Measurements from ENCODE around the gene LIMS2.

The LIMS2 gene

GRCh38 chr2:127675331-127676261, at the start of gene LIMS2:
LIMS2 (minus strand) TSS chr2:127675530; CDS start chr2:127675024, 506 bp downstream.
- DNase-seq (ENCODE audit: low read depth) = no peak

DNA sequence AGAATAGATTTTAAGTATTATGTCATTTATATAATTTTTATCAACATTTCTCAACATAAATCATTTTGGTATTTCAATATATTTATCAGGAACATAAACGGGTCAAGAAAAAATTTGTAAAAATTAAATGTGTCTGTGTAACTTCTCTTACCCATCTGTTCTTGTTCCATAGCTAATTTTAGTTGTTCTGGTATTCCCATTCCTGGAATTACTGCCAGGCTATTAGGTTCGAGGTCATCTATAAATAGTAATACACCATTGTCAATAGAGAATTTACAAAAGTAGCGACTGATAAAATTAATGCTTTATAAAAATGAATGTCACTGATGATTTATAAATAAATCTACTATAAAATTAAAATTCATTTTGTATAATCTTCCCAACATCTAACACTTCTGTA, 47.5 kb upstream of the LIMS2 start:
- DNase-seq (ENCODE audit: low read depth) = no peak

GRCh38 chr2:127721978-127722355, 46.6 kb upstream of the LIMS2 start:
- no peak for DNase-seq (ENCODE audit: low read depth)

DNA sequence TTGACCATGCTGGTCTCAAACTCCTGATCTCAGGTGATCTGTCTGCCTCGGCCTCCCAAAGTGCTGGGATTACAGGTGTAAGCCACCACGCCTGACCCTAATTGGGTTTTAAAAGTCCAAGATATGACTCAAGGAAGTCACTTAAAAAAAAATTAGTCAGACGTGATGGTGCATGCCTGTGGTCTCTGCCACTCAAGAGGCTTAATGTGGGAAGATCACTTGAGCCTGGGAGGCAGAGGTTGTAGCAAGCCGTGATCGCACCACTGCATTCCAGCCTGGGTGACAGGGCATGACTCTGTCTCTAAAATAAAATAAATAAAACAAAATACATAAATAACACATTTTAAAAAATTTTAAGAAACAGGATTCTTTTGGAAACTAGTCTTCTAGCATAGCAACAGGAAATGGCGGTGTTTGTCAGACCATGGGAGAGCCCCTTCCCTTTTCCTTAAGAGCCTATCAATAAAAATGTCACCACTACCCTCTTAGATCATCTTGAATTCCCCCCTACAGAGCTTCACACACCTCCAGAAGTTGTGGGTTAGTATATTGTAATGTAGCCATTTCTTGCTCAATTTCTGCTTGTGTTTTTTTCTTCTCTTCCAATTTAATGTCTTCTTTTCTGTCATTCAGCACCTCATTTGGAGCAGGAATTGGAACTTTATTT, 46.1 kb upstream of the LIMS2 start:
- DNase-seq (ENCODE audit: low read depth) = no peak

GRCh38 chr2:127719301-127720218, 44.2 kb upstream of the LIMS2 start:
- DNase-seq (ENCODE audit: low read depth) = no peak

DNA sequence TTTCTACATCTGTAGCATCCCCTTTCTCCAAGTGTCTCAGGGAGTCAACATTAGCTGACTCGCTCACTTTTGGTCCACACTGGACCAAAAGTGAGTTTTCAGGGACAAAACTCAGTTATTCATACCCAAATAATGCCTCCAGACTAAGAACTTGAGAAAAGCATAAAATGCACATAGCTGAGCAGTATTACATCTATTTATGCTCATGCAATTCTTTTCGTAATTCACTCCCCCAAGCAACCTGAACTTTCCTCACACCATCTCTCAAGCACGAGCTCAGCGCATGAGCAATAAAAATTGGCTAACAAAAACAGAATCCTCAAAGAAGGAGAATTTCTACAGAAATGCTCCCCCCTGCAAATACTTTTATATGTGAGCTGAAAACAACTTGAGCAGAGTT, 42.9 kb upstream of the LIMS2 start:
- no peak for DNase-seq (ENCODE audit: low read depth)

GRCh38 chr2:127715778-127716449, 40.6 kb upstream of the LIMS2 start:
- no peak for DNase-seq (ENCODE audit: low read depth)

- no peak for DNase-seq (ENCODE audit: low read depth)
These were observed 38.2 kb upstream of the LIMS2 start for GRCh38 chr2:127713562-127713961.

- no peak for DNase-seq (ENCODE audit: low read depth)
These were observed 37.7 kb upstream of the LIMS2 start for GRCh38 chr2:127712999-127713398.

GRCh38 chr2:127709336-127709735, 34.0 kb upstream of the LIMS2 start:
- no peak for DNase-seq (ENCODE audit: low read depth)

DNA sequence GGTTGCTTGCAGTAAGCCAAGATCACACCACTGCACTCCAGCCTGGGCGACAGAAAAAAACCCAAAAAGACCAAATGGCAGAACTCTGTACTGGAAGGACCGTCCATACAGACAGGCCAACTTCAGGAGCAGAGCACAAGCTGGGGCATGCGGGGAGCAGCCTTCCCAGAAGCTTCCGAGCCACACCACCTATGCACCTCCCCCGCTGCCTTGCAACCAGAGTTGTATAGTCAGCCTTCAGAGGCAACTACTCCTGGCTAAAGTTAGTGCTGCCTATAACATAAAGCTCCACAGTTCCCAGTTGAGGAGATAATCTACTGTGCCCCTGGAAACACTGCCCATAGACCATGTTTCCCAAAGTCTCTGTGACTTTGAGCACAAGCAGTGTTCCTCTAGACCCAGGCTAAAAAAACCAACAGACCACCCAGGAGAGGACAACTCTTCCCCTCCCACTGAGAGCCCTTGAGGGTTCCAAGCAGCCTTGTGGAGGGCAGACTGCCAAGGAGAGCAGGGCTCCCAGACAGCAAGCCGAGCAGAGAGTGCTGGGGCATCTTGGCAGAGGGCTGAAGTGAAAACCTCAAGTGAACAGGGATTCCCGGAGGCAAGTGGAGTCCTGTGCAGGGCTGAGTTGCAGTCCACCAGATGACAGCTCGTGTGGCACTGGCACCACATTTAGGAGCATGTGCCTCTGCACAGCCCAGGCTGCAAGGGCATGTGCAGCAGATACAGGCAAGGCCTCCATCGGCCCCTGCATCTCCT, 32.7 kb upstream of the LIMS2 start:
- no peak for DNase-seq (ENCODE audit: low read depth)

GRCh38 chr2:127706215-127706990, 31.1 kb upstream of the LIMS2 start:
- no peak for DNase-seq (ENCODE audit: low read depth)

DNA sequence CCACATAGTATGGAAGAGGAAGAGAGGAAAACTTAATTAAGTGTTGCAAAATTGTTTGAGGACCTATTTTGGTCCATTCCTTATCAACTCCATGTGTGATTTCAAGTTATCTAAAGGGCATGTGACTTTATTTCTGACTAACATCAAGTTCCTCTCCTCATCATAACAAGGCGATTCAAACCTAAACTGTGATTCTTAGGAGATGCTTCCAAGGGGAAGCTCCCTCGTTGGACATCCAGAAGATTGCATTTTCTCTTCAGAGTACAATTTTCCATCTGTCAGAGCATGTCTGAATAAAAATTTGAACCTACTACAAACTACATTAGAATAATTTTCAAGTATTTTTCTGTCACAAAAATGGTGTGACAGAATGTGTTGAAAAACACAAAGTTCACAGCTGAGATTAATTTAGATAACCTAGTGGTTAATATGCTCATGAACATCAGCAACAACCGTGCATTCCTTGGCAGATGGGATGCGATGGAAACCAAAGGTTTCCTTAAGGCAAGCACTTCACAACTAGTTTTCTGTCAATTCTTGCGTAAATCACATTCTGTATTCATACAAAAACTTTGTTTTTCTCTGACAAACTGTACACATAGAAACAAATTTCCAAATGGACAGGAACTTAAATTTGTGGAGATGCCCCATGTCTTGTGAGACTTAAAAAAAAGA, 30.2 kb upstream of the LIMS2 start:
- no peak for DNase-seq (ENCODE audit: low read depth)

DNA sequence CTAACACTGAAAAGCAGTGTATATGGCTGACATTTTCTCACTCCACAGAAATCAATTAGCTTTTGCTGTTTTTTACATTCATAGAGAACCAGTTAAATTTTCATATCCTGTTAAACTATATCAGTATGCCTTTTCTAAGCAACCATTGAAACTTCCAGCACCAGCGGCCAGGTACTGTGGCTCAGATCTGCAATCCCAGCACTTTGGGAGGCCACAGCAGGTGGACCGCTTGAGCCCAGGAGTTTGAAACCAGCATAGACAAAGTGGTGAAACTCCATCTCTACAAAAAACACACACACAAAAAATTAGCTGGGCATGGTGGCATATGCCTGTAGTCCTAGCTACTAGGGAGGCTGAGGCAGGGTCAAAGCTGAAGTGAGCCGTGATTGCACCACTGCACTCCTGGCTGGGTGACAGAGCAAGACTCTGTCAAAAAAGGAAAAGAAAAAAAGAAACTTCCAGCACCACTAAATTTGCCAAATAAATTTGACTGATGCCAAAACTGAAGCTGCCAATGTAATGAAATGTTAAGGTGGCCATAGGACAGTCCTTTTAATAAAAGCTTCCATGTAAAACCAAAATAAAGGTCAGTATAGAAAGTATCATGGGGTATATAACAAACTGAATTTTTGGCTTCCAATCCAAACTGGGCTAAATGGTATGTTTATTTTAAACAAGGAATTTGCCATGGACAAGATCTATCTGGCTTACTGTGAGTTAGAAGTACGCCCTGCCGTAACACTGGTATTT, 29.5 kb upstream of the LIMS2 start:
- DNase-seq (ENCODE audit: low read depth) = no peak

- DNase-seq (ENCODE audit: low read depth) = no peak
These were observed 28.0 kb upstream of the LIMS2 start for GRCh38 chr2:127703282-127703681.

DNA sequence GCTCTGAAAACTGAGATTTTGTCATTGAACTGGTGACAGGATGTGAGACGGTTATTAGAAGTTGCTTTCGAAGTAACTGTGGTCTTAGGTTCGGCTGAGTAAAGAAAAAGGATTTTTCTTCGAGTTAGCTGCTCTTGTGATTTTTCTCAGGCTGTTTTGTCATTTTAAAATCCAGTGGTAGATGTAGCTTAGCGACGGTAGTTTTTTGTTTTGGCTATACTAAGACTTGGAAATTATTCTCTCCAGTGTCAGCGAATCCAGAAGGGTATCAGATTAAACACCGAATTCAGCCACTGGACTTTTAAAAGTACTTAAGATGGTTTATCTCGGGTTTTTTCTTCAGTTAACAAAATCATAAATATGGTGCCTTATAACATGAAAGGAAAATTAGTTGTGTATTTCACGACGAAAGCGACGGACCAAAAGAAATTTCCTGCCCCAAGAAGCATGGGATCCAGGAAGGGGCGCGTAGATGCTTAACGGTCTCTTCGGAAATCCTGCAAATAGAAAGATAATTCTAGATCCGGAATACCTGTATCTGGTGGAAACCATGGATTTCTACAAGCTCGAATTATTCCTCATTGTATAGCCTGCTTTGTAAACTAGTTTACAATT, 27.2 kb upstream of the LIMS2 start:
- DNase-seq (ENCODE audit: low read depth) = no peak

- peak; percentile 76 for DNase-seq (ENCODE audit: low read depth)
These were observed 26.5 kb upstream of the LIMS2 start for GRCh38 chr2:127701651-127702394.

DNA sequence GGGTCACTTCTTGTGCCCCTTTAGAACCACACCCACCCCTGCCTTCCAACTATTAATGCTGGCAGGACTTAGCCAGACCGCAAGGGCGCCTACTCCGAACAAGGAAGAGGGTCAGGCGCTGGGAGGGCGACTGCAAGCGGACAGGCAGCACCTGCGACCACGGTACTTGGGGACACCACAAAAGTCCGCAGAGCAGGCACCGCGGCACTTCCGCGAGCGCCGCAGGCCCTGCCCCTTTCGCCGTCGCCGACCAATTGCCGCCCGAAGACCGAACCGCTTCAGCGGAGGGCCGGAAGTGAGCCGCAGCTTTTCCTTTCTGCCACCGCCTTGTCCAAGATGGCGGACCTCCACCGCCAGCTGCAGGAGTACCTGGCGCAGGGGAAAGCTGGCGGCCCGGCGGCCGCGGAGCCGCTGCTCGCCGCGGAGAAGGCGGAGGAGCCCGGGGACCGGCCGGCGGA, 25.9 kb upstream of the LIMS2 start, which contains the start of gene SFT2D3:
SFT2D3 (plus strand) TSS at position 305 of the 458 bp plus-strand sequence; CDS start at position 337, 32 bp downstream.
- peak; percentile 90 for DNase-seq (ENCODE audit: low read depth)
